ENCODE results near the gene STAP2. TPM values are rescaled to one million over a fixed set of nuclear protein-coding genes. Genes with fewer than 3 reads are reported as not detected.
"Not testable (repeated sequence)": the region's sequence is repeated elsewhere in the genome, so short reads cannot be mapped to it uniquely, and the experiment has no call there.

STAP2 gene
- total RNA-seq, 1 donor from 2014 or later: 14.8 TPM

- intact Hi-C loops (cut with micrococcal nuclease): loop anchor here (1.0 kb wide), 2 partner anchors 24 to 39 kb away; partner anchors contain the start of gene MPND
Observed at GRCh38 chr19:4303819-4304537, 34.6 kb downstream of the STAP2 start.

- intact Hi-C loops (cut with micrococcal nuclease): no loop called here
Observed at GRCh38 chr19:4302243-4302640, 36.4 kb downstream of the STAP2 start, which contains the start of gene TMIGD2. TSS of gene TMIGD2 (minus strand) at chr19:4302389. CDS start at chr19:4302385, 4 bp downstream.

DNA sequence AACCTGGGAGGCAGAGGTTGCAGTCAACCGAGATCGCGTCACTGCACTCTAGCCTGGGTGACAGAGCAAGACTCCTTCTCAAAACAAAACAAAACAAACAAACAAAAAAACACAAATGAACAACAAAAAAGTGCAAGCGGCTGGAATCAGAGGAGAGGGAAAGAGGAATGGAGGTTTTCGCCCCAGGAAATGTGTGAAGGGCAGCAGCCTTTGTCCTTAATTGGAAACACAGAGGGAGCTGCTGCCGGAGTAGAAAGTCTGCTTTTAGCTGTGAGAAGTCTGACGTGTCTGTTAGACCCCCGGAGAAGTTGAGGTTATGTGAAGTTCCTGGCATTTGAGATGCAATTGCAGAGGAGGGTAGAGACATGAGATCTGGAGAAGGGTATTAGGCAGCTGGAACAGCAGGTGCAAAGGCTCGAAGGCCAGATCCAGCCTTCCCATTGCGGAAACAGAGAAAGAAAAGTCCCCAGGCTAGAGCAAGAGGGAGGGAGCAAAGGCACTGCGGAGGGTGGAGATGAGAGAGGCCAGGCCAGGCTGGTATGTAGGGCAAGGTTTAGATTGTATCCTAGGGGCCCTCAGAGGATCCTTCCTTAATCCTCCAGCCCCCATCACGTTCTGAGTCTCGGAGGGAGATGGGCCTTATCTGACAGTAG is 36.9 kb downstream of the STAP2 start:
- intact Hi-C loops (cut with micrococcal nuclease): no loop called here

GRCh38 chr19:4300589-4300988 is 38.0 kb downstream of the STAP2 start:
- intact Hi-C loops (cut with micrococcal nuclease): no loop called here

- intact Hi-C loops (cut with micrococcal nuclease): no loop called here
Observed at GRCh38 chr19:4298810-4299550, 39.6 kb downstream of the STAP2 start.

DNA sequence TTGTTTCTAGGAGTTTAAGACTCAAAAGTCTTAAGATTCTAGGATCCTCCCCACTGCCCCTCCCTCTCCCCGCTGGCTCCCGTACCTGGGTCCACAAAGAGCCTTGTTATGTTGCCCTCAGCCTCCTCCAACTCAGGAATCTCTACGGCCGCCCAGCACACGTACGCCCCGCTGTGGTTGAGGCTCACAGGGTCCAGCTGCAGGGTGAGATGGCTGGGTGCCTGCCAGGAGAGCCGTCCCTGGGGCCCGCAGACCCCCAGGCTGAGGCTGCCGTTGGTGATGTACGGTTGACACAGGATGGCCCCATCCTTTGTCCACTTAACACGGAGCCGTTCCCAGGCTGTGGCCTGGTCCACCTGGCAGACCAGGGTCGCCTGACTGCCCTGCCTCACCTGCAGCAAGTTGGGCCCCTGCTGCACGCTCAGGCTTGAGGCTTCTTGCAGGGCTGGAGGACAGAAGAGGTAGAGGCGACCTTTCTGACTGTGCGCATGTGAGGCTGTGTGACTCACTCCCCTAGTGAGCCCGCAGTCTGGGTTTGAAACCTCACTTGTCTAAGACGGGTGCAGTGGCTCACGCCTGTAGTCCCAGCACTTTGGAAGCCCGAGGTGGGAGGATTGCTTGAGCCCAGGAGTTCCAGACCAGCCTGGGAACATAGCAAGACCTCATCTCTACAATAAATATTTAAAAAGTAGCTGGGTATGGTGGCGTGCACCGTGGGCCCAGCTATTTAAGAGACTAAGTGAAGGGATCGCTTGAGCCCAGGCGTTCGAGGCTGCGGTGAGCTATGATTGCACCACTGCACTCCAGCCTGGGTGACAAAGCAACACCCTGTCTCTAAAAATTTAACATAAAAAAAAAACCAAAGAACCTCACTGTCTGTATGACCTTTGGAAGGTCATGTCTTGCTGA is 40.5 kb downstream of the STAP2 start:
- intact Hi-C loops (cut with micrococcal nuclease): no loop called here

- intact Hi-C loops (cut with micrococcal nuclease): no loop called here
Observed at GRCh38 chr19:4295972-4296771, 42.5 kb downstream of the STAP2 start.

- intact Hi-C loops (cut with micrococcal nuclease): no loop called here
Observed at GRCh38 chr19:4294389-4294788, 44.2 kb downstream of the STAP2 start.

DNA sequence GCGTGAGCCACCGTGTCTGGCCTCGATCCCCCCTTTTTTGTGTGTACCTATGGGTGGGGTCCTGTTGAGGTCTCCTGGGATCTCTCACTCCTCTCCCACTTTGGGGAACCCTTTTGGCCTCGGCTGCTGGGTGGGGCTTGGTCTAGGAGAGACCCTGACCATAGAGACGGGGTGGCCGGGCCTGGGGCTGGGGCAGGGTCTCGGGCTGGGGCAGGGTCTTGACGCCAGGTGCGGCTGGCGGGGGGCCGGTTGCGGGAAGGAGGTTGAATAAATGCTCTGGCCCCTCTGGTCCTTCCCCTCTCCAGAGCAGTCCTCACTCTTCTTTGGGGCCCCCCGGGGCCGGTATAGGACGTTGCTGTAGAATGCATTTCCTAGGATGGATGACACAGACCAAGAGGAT is 46.1 kb downstream of the STAP2 start:
- intact Hi-C loops (cut with micrococcal nuclease): no loop called here

- intact Hi-C loops (cut with micrococcal nuclease): no loop called here
Observed at GRCh38 chr19:4291184-4291732, 47.4 kb downstream of the STAP2 start.

GRCh38 chr19:4288091-4288777 is 50.4 kb downstream of the STAP2 start:
- intact Hi-C loops (cut with micrococcal nuclease): no loop called here

GRCh38 chr19:4286141-4286540 is 52.5 kb downstream of the STAP2 start:
- intact Hi-C loops (cut with micrococcal nuclease): not testable (repeated sequence)

- intact Hi-C loops (cut with micrococcal nuclease): no loop called here
Observed at GRCh38 chr19:4284974-4285373, 53.7 kb downstream of the STAP2 start.

GRCh38 chr19:4284176-4284958 is 54.3 kb downstream of the STAP2 start:
- intact Hi-C loops (cut with micrococcal nuclease): no loop called here

GRCh38 chr19:4279530-4280422 is 58.9 kb downstream of the STAP2 start:
- intact Hi-C loops (cut with micrococcal nuclease): no loop called here

- intact Hi-C loops (cut with micrococcal nuclease): no loop called here
Observed at GRCh38 chr19:4279267-4279529, 59.4 kb downstream of the STAP2 start.

- intact Hi-C loops (cut with micrococcal nuclease): no loop called here
Observed at GRCh38 chr19:4278419-4279266, 60.0 kb downstream of the STAP2 start, which contains the start of gene SHD. TSS of gene SHD (plus strand) at chr19:4279266. CDS start at chr19:4280064, 798 bp downstream.
